Activated CD8-positive, alpha-beta T cell treated with anti-CD3 and anti-CD28 coated beads for 36 hours (primary cell): ENCODE results near the gene KMT2A. TPM values are rescaled to one million over a fixed set of nuclear protein-coding genes. Genes with fewer than 3 reads are reported as not detected.
A peak's percentile ranks its signal among the peaks of the same experiment; 100 is the strongest.

Source experiments
- ATAC-seq: fragments of 200-7000 bp; cut with Tn5 transposase; one replicate; pipeline ENCODE4 v1.10.0; 2021; ENCODE audit warnings: mild to moderate bottlenecking, moderate library complexity
- CTCF ChIA-PET: fragments of 350-600 bp; sonication (Branson Sonifier 250); formaldehyde crosslinking; loops from one replicate; lab custom pipeline; 2021; ENCODE audit warnings: antibody characterized with exemption; lab: Charles Lee
- POLR2A ChIA-PET: fragments of 350-600 bp; sonication (Branson Sonifier 250); formaldehyde crosslinking; loops from one replicate; lab custom pipeline; 2021; ENCODE audit warnings: antibody characterized with exemption; lab: Charles Lee
- DNase-seq: peaks from one replicate; pipeline ENCODE4 v3.0.0-alpha.2; 2020
- H3K27ac Mint-ChIP-seq: one replicate; pipeline ENCODE4 v1.8.0; 2021; ENCODE audit warnings: mild to moderate bottlenecking, mixed read lengths
- H3K27me3 Mint-ChIP-seq: one replicate; pipeline ENCODE4 v1.8.0; 2021; ENCODE audit warnings: mixed read lengths
- H3K36me3 Mint-ChIP-seq: one replicate; pipeline ENCODE4 v1.8.0; 2021; ENCODE audit warnings: low read depth, mixed read lengths
- H3K4me1 Mint-ChIP-seq: one replicate; pipeline ENCODE4 v1.8.0; 2021; ENCODE audit warnings: low read depth, mixed read lengths
- H3K4me3 Mint-ChIP-seq: one replicate; pipeline ENCODE4 v1.8.0; 2021; ENCODE audit warnings: mild to moderate bottlenecking, moderate library complexity, mixed read lengths
- H3K9me3 Mint-ChIP-seq: one replicate; pipeline ENCODE4 v1.8.0; 2021; ENCODE audit warnings: mixed read lengths
- CTCF ChIP-seq: fragments of 200-600 bp; IDR thresholded peaks from one replicate; pipeline ENCODE4 v1.8.0; 2022; ENCODE audit warnings: antibody characterized with exemption, mild to moderate bottlenecking
- intact Hi-C: fragments of 100-400 bp; cut with micrococcal nuclease; formaldehyde crosslinking; loops from one replicate; pipeline ENCODE4 v1.10.0; 2022
- total RNA-seq, 2 experiments: library from RNA; stranded (reverse); gene quantifications; one replicate each; pipeline ENCODE4 v1.2.3, GENCODE V29; 2021

KMT2A gene
- total RNA-seq, 2 experiments from 2014 or later = 68.8 to 75.0 TPM

- intact Hi-C loops = loop anchor here (1.0 to 5.0 kb wide), 2 partner anchors 51 to 89 kb away; partner anchors contain the start of gene KMT2A
- DNase-seq (peak; percentile 76), ATAC-seq (peak; percentile 75)
- peak; percentile 88 for TF ChIP-seq CTCF
- Mint-ChIP-seq H3K27ac (peak overlapping the region; percentile 10), H3K27me3 (no peaks in the 10 kb centered on the region), H3K36me3 (peaks cover 38% of the 10 kb centered on the region), H3K4me1 (peaks cover 7% of the 10 kb centered on the region), H3K9me3 (no peaks in the 10 kb centered on the region), H3K4me3 (no peak overlapping the region)
- ChIA-PET CTCF (interaction anchor here (0.7 to 3.7 kb wide), 30 partner anchors 8 to 246 kb away, joined by 3 to 25 read pairs (median 4); partner anchors contain the start of genes ATP5MG, KMT2A and UBE4A), POLR2A (interaction anchor here (1.1 to 1.3 kb wide), 2 partner anchors 49 to 90 kb away, joined by 3 read pairs; no protein-coding TSS in a partner anchor)
Measured at GRCh38 chr11:118488480-118489109, 52.3 kb downstream of the KMT2A start.

- Mint-ChIP-seq H3K27ac (peak overlapping the region; percentile 84), H3K27me3 (no peaks in the 10 kb centered on the region), H3K4me3 (no peak overlapping the region), H3K36me3 (peaks cover 42% of the 10 kb centered on the region), H3K9me3 (no peaks in the 10 kb centered on the region), H3K4me1 (peaks cover 7% of the 10 kb centered on the region)
- DNase-seq (peak; percentile 45), ATAC-seq (peak; percentile 72)
- no peak for TF ChIP-seq CTCF
- POLR2A ChIA-PET = interaction anchor here (1.6 kb wide), 1 partner anchor 117 kb away, joined by 3 read pairs; no protein-coding TSS in a partner anchor
- intact Hi-C loops = no loop called here
- CTCF ChIA-PET = interaction anchor here (1.6 to 3.7 kb wide), 3 partner anchors 15 to 92 kb away, joined by 5 to 22 read pairs (median 8); partner anchors contain the start of gene KMT2A
Measured at GRCh38 chr11:118491041-118491440, 54.7 kb downstream of the KMT2A start.

DNA sequence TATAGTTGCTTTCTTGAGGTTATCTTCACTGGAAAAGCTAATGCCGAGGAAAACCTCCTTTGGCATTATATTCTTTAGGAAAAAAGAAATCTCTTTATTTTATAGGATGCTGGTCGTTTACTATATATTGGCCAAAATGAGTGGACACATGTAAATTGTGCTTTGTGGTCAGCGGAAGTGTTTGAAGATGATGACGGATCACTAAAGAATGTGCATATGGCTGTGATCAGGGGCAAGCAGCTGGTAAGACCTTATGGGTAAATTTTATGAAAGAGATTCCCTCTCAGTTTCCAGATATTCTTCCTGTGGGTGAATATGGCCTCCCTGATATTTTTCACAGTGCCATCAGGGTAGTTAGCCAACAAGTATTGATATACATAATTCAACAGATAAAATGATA lies 61.5 kb downstream of the KMT2A start:
- peaks cover 59% of the 10 kb centered on the region for H3K36me3 Mint-ChIP-seq
- H3K4me3 Mint-ChIP-seq = no peak overlapping the region
- CTCF ChIA-PET = interaction anchor here (1.4 to 1.8 kb wide), 2 partner anchors 9 to 39 kb away, joined by 3 to 5 read pairs; no protein-coding TSS in a partner anchor
- H3K27ac Mint-ChIP-seq = no peak overlapping the region
- ATAC-seq = no peak
- no peak for TF ChIP-seq CTCF
- no peaks in the 10 kb centered on the region for H3K27me3 Mint-ChIP-seq
- no peaks in the 10 kb centered on the region for H3K9me3 Mint-ChIP-seq
- intact Hi-C loops = no loop called here
- no peak for DNase-seq
- H3K4me1 Mint-ChIP-seq = no peaks in the 10 kb centered on the region
- POLR2A ChIA-PET = no interaction called here

DNA sequence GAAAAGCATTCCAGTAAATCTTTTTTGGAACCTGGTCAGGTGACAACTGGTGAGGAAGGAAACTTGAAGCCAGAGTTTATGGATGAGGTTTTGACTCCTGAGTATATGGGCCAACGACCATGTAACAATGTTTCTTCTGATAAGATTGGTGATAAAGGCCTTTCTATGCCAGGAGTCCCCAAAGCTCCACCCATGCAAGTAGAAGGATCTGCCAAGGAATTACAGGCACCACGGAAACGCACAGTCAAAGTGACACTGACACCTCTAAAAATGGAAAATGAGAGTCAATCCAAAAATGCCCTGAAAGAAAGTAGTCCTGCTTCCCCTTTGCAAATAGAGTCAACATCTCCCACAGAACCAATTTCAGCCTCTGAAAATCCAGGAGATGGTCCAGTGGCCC lies 66.9 kb downstream of the KMT2A start:
- ChIA-PET CTCF (no interaction called here), POLR2A (no interaction called here)
- no peak for TF ChIP-seq CTCF
- no peak for ATAC-seq
- Mint-ChIP-seq H3K27me3 (no peaks in the 10 kb centered on the region), H3K4me1 (no peaks in the 10 kb centered on the region), H3K4me3 (no peak overlapping the region), H3K9me3 (no peaks in the 10 kb centered on the region), H3K27ac (peak overlapping the region; percentile 63), H3K36me3 (peaks cover 62% of the 10 kb centered on the region)
- DNase-seq = no peak
- intact Hi-C loops = no loop called here

GRCh38 chr11:118511601-118512000 lies 75.3 kb downstream of the KMT2A start:
- TF ChIP-seq CTCF = no peak
- Mint-ChIP-seq H3K4me1 (peaks cover 5% of the 10 kb centered on the region), H3K4me3 (no peak overlapping the region), H3K36me3 (peaks cover 38% of the 10 kb centered on the region), H3K9me3 (no peaks in the 10 kb centered on the region), H3K27me3 (no peaks in the 10 kb centered on the region), H3K27ac (no peak overlapping the region)
- DNase-seq (no peak), ATAC-seq (no peak)
- POLR2A ChIA-PET = interaction anchor here (1.2 kb wide), 1 partner anchor 96 kb away, joined by 3 read pairs; the partner anchor contains the start of gene PHLDB1
- CTCF ChIA-PET = interaction anchor here (2.4 kb wide), 1 partner anchor 23 kb away, joined by 9 read pairs; no protein-coding TSS in a partner anchor
- intact Hi-C loops = no loop called here
